GM12878 (cell line): ENCODE measurements around the gene SFXN5. TPM values are rescaled to one million over a fixed set of nuclear protein-coding genes. Genes with fewer than 3 reads are reported as not detected.

Experiments
- ATAC-seq: fragments of 200-7000 bp; cut with Tn5 transposase; 3 replicates; pipeline ENCODE4 v1.9.1; 2020; ENCODE audit warnings: mild to moderate bottlenecking, moderate library complexity
- BruUV-seq: library from RNA; stranded (reverse); fragments of 400-500 nt; replicated peaks from 2 replicates; lab custom pipeline; 2021; lab: Mats Ljungman, UMichigan
- CTCF ChIA-PET: fragments of 300-600 bp; sonication (Branson Sonifier 250); formaldehyde crosslinking; extraction: SDS; loops from one replicate; lab custom pipeline; 2021; ENCODE audit warnings: inconsistent platforms; lab: Yijun Ruan, JAX
- POLR2A ChIA-PET: fragments of 350-600 bp; formaldehyde crosslinking; extraction: SDS; loops from one replicate; lab custom pipeline; 2021; ENCODE audit warnings: inconsistent platforms; lab: Charles Lee
- RAD21 ChIA-PET: fragments of 300-600 bp; sonication (Branson Sonifier 250); formaldehyde crosslinking; loops from one replicate; lab custom pipeline; 2023; ENCODE audit warnings: antibody characterized with exemption; ENCODE audit not compliant: unreplicated experiment; lab: Charles Lee
- SMC1A ChIA-PET: fragments of 300-600 bp; sonication (Branson Sonifier 250); formaldehyde crosslinking; loops from one replicate; lab custom pipeline; 2023; ENCODE audit not compliant: unreplicated experiment, uncharacterized antibody; lab: Charles Lee
- DNase-seq: peaks from one replicate; pipeline ENCODE4 v3.0.0-alpha.2; 2011; ENCODE audit warnings: low read depth, low spot score
- FAIRE-seq: peaks from 3 replicates; lab custom pipeline; 2011; peaks lifted over from hg19 to GRCh38; lab: Jason Lieb, UNC
- H2AFZ ChIP-seq: 2 replicates; pipeline ENCODE4 v1.6.0; 2011; ENCODE audit warnings: low read depth, low read length, control low read depth; ENCODE audit not compliant: control insufficient read depth
- H3K27ac ChIP-seq: 2 replicates; pipeline ENCODE4 v1.5.1; 2011; ENCODE audit warnings: control low read depth; ENCODE audit not compliant: control insufficient read depth, insufficient read depth
- H3K27me3 ChIP-seq, 2 experiments: replicated peaks in 1 of 2; 2 replicates each; pipeline versions ENCODE4 v1.6.0 to v1.6.1; 2011; ENCODE audit warnings: low read length in 1 of 2; ENCODE audit not compliant: control insufficient read depth in 2 of 2, insufficient read depth in 2 of 2
- H3K36me3 ChIP-seq, 2 experiments: 2 replicates each; pipeline ENCODE4 v1.5.1; 2011; ENCODE audit warnings: low read length in 1 of 2; ENCODE audit not compliant: control insufficient read depth in 2 of 2, insufficient read depth in 2 of 2
- H3K4me1 ChIP-seq: 2 replicates; pipeline ENCODE4 v1.6.1; 2011; ENCODE audit warnings: mild to moderate bottlenecking, low read length, moderate library complexity, mixed read lengths; ENCODE audit not compliant: control insufficient read depth, insufficient read depth
- H3K4me2 ChIP-seq: 2 replicates; pipeline ENCODE4 v1.6.0; 2011; ENCODE audit warnings: control low read depth; ENCODE audit not compliant: control insufficient read depth, insufficient read depth
- H3K4me3 ChIP-seq: fragments of 200-600 bp; sonication (generic); 2 replicates; pipeline ENCODE4 v1.5.1; 2016
- H3K79me2 ChIP-seq: 2 replicates; pipeline ENCODE4 v1.6.0; 2011; ENCODE audit warnings: low read length; ENCODE audit not compliant: control insufficient read depth, insufficient read depth
- H3K9ac ChIP-seq: 2 replicates; pipeline ENCODE4 v1.8.0; 2011; ENCODE audit warnings: low read length, control low read depth, mixed read lengths; ENCODE audit not compliant: control insufficient read depth, insufficient read depth
- H3K9me3 ChIP-seq: replicated peaks from 3 replicates; pipeline ENCODE4 v1.5.1; 2011; ENCODE audit warnings: mild to moderate bottlenecking, low read length; ENCODE audit not compliant: control insufficient read depth, insufficient read depth
- H4K20me1 ChIP-seq: 2 replicates; pipeline ENCODE4 v1.6.0; 2011; ENCODE audit not compliant: control insufficient read depth, insufficient read depth
- BACH1 ChIP-seq: fragments of 450-650 bp; IDR thresholded peaks from 2 replicates; pipeline ENCODE4 v1.6.1; 2017; ENCODE audit warnings: mild to moderate bottlenecking, borderline replicate concordance
- CBX3 ChIP-seq: fragments of 200-600 bp; sonication (generic); IDR thresholded peaks from 2 replicates; pipeline ENCODE4 v1.6.1; 2016; ENCODE audit warnings: low read depth, borderline replicate concordance
- CEBPZ ChIP-seq: fragments of 150-350 bp; IDR thresholded peaks from 2 replicates; pipeline ENCODE4 v1.6.1; 2016; ENCODE audit warnings: low read depth, low read length
- EED ChIP-seq: sonication (generic); IDR thresholded peaks from 2 replicates; pipeline ENCODE4 v1.6.1; 2016; ENCODE audit warnings: antibody characterized with exemption, low read depth
- ELK1 ChIP-seq: IDR thresholded peaks from 2 replicates; pipeline ENCODE4 v1.6.1; 2012; ENCODE audit warnings: low read depth, low read length, improper control_type of control experiment
- ESRRA ChIP-seq: IDR thresholded peaks from 2 replicates; pipeline ENCODE4 v1.6.1; 2012; ENCODE audit warnings: mild to moderate bottlenecking, low read length, improper control_type of control experiment
- FOS ChIP-seq: IDR thresholded peaks from 3 replicates; pipeline ENCODE4 v1.6.1; 2011; ENCODE audit warnings: borderline replicate concordance; ENCODE audit not compliant: insufficient read length; ENCODE audit errors: extremely low read depth
- FOXK2 ChIP-seq: fragments of 450-650 bp; IDR thresholded peaks from 2 replicates; pipeline ENCODE4 v1.6.1; 2017; ENCODE audit warnings: mild to moderate bottlenecking, moderate library complexity
- GATAD2B ChIP-seq: fragments of 450-650 bp; conservative IDR thresholded peaks from 2 replicates; pipeline ENCODE4 v1.6.1; 2017; ENCODE audit warnings: low read depth, mild to moderate bottlenecking, moderate library complexity
- KAT2A ChIP-seq: conservative IDR thresholded peaks from 2 replicates; pipeline ENCODE4 v1.6.1; 2011; ENCODE audit warnings: low read depth, low read length; ENCODE audit not compliant: control insufficient read depth
- NFXL1 ChIP-seq: fragments of 450-650 bp; IDR thresholded peaks from 2 replicates; pipeline ENCODE4 v1.6.1; 2017; ENCODE audit warnings: antibody characterized with exemption, mild to moderate bottlenecking, borderline replicate concordance
- PML ChIP-seq: IDR thresholded peaks from 2 replicates; pipeline ENCODE4 v1.6.1; 2012; ENCODE audit warnings: low read length, inconsistent platforms
- POLR2AphosphoS2 ChIP-seq: IDR thresholded peaks from 2 replicates; pipeline ENCODE4 v1.6.1; 2011; ENCODE audit warnings: low read depth, mild to moderate bottlenecking, low read length, improper control_type of control experiment, moderate library complexity
- SMARCA5 ChIP-seq: fragments of 450-650 bp; IDR thresholded peaks from 2 replicates; pipeline ENCODE4 v1.6.1; 2017; ENCODE audit warnings: mild to moderate bottlenecking
- STAT3 ChIP-seq: IDR thresholded peaks from 2 replicates; pipeline ENCODE4 v1.6.1; 2011; ENCODE audit warnings: low read depth, low read length, improper control_type of control experiment
- SUZ12 ChIP-seq: fragments of 200-600 bp; sonication (generic); IDR thresholded peaks from one replicate; pipeline ENCODE4 v1.6.1; 2018; ENCODE audit warnings: antibody characterized with exemption, mild to moderate bottlenecking; ENCODE audit not compliant: unreplicated experiment
- ZNF207 ChIP-seq: fragments of 450-650 bp; IDR thresholded peaks from 2 replicates; pipeline ENCODE4 v1.6.1; 2014; ENCODE audit warnings: antibody characterized with exemption, mild to moderate bottlenecking, borderline replicate concordance
- ZNF622 ChIP-seq: fragments of 450-650 bp; IDR thresholded peaks from 2 replicates; pipeline ENCODE4 v1.6.1; 2017; ENCODE audit warnings: mild to moderate bottlenecking, inconsistent platforms
- WGBS: methylation state at CpG from one replicate; pipeline ENCODE4 v1.1.6; 2016; ENCODE audit warnings: low lambda C conversion rate; ENCODE audit not compliant: insufficient replicate concordance, insufficient coverage; ENCODE audit errors: missing lambda C conversion rate; 5-methylcytosine and 5-hydroxymethylcytosine counted together
- in situ Hi-C: fragments of 300-500 bp; cut with MboI; formaldehyde crosslinking; loops from 9 replicates; pipeline ENCODE4 v1.14.3; 2018; ENCODE audit warnings: mixed read lengths
- intact Hi-C: fragments of 100-400 bp; cut with micrococcal nuclease; formaldehyde crosslinking; loops from one replicate; pipeline ENCODE4 v1.14.2; 2022; ENCODE audit not compliant: unreplicated experiment
- polyA plus RNA-seq, 11 experiments: library from polyadenylated mRNA; depleted of rRNA in 4 of 11; unstranded in 6 of 11; stranded (reverse) in 5 of 11; fragments of >200 nt; fragmentation: Nextera tagmentation in 4 of 11; fragmentation: Illumina TruSeq in 1 of 11; extraction: Ambion mirVana in 4 of 11; extraction: Trizol in 1 of 11; gene quantifications; 1 replicate in 1 of 11; 2 replicates in 10 of 11; pipeline versions ENCODE4 v1.2.1 to v1.2.3, GENCODE V29; 2011 to 2016; ENCODE audit warnings: inconsistent platforms in 2 of 11, missing spikeins in 2 of 11, low read depth in 1 of 11
- total RNA-seq, 4 experiments: library from RNA; depleted of rRNA in 3 of 4; stranded (reverse); fragments of >200 nt in 3 of 4; fragmentation: Illumina TruSeq in 1 of 4; extraction: Trizol in 1 of 4; gene quantifications; 2 replicates each; pipeline versions ENCODE4 v1.2.1 to v1.2.3, GENCODE V29; 2013 to 2021

Gene SFXN5
- total and polyA plus RNA-seq, 10 of the 15 experiments (the other 5 are each of a cell fraction or from before 2014, with no cell fraction given) = 3.3 to 15.9 (median 11.2) TPM

GRCh38 chr2:72973137-72973535, 98.4 kb downstream of the SFXN5 start:
- Histone ChIP-seq H3K4me3 (no peak overlapping the region), H3K4me2 (no peak overlapping the region), H3K4me1 (no peaks in the 10 kb centered on the region), H3K36me3 (no peaks in the 10 kb centered on the region), H3K9me3 (no peaks in the 10 kb centered on the region), H2AFZ (no peak overlapping the region), H3K9ac (no peak overlapping the region), H4K20me1 (no peaks in the 10 kb centered on the region), H3K27ac (no peak overlapping the region), H3K27me3 (no peaks in the 10 kb centered on the region), H3K79me2 (no peaks in the 10 kb centered on the region)
- DNase-seq (no peak), ATAC-seq (no peak), FAIRE-seq (no peak)
- in situ Hi-C loops = loop anchor here (5.0 kb wide), 1 partner anchor 81 kb away; no protein-coding TSS in a partner anchor
- intact Hi-C loops = loop anchor here (1.0 to 2.0 kb wide), 2 partner anchors 56 to 80 kb away; partner anchors contain the start of gene EMX1
- RAD21 ChIA-PET = interaction anchor here (0.9 to 5.5 kb wide), 9 partner anchors 18 to 102 kb away, joined by 3 to 182 read pairs (median 5); partner anchors contain the start of genes EMX1, SFXN5 and SPR
- no TSS peak for BruUV-seq
- POLR2A ChIA-PET = no interaction called here
- no peak for TF ChIP-seq SUZ12
- no peak for TF ChIP-seq BACH1
- TF ChIP-seq NFXL1 = no peak
- no peak for TF ChIP-seq FOS
- TF ChIP-seq SMARCA5 = no peak
- TF ChIP-seq CBX3 = no peak
- no peak for TF ChIP-seq KAT2A
- TF ChIP-seq GATAD2B = no peak
- TF ChIP-seq PML = no peak
- TF ChIP-seq CEBPZ = no peak
- TF ChIP-seq ZNF207 = no peak
- TF ChIP-seq ZNF622 = no peak
- TF ChIP-seq ESRRA = no peak
- TF ChIP-seq FOXK2 = no peak
- no peak for TF ChIP-seq EED
- no peak for TF ChIP-seq STAT3
- no peak for TF ChIP-seq POLR2AphosphoS2
- TF ChIP-seq ELK1 = no peak
- 63% methylated on average over 8 of the region's 8 CpGs for WGBS
- CTCF ChIA-PET = interaction anchor here (0.6 to 13.4 kb wide), 20 partner anchors 10 to 240 kb away, joined by 3 to 437 read pairs (median 5); partner anchors contain the start of genes EMX1 and SPR
- SMC1A ChIA-PET = interaction anchor here (0.6 to 7.5 kb wide), 11 partner anchors 9 to 1341 kb away, joined by 3 to 134 read pairs (median 4); partner anchors contain the start of gene EMX1
